Brain microvascular endothelial cell (primary cell): ENCODE measurements around the gene MED9.

Source experiments
- DNase-seq: peaks from one replicate; pipeline ENCODE4 v3.0.0-alpha.2; 2020
- H3K27ac ChIP-seq: fragments of 250-450 bp; sonication (Bioruptor Pico); 2 replicates; pipeline ENCODE4 v1.5.1; 2020; ENCODE audit warnings: mild to moderate bottlenecking, moderate library complexity
- H3K27me3 ChIP-seq: fragments of 250-450 bp; sonication (Bioruptor Pico); replicated peaks from 2 replicates; pipeline ENCODE4 v1.5.1; 2020; ENCODE audit warnings: mild to moderate bottlenecking
- H3K36me3 ChIP-seq: fragments of 250-450 bp; sonication (Bioruptor Pico); replicated peaks from 2 replicates; pipeline ENCODE4 v1.5.1; 2020; ENCODE audit warnings: mild to moderate bottlenecking
- H3K4me3 ChIP-seq: 2 replicates; pipeline ENCODE4 v1.5.1; 2011; ENCODE audit warnings: low read depth, mild to moderate bottlenecking, control low read depth, low read length, moderate library complexity
- CTCF ChIP-seq: IDR thresholded peaks from 2 replicates; pipeline ENCODE4 v1.5.1; 2011; ENCODE audit warnings: low read depth, mild to moderate bottlenecking, moderate library complexity, low read length, control low read depth, inconsistent platforms; ENCODE audit errors: missing control alignments
- in situ Hi-C: cut with HindIII; loops from 2 replicates; pipeline ENCODE4 v1.10.0; 2017; ENCODE audit warnings: low sequenced_read_pairs, low pct_ligation_motif_present

The MED9 gene

GRCh38 chr17:17526369-17526768 is 49.6 kb downstream of the MED9 start:
- Histone ChIP-seq H3K4me3 (no peak overlapping the region), H3K36me3 (no peaks in the 10 kb centered on the region), H3K27ac (no peak overlapping the region), H3K27me3 (no peaks in the 10 kb centered on the region)
- in situ Hi-C loops = no loop called here
- TF ChIP-seq CTCF = no peak
- no peak for DNase-seq

- H3K27me3 ChIP-seq = no peaks in the 10 kb centered on the region
- no peaks in the 10 kb centered on the region for H3K36me3 ChIP-seq
- no peak overlapping the region for H3K4me3 ChIP-seq
- H3K27ac ChIP-seq = no peak overlapping the region
- no peak for TF ChIP-seq CTCF
- no peak for DNase-seq
- in situ Hi-C loops = no loop called here
Observed at GRCh38 chr17:17527534-17527933, 50.7 kb downstream of the MED9 start.

- H3K36me3 ChIP-seq = no peaks in the 10 kb centered on the region
- H3K27ac ChIP-seq = no peak overlapping the region
- H3K27me3 ChIP-seq = no peaks in the 10 kb centered on the region
- TF ChIP-seq CTCF = no peak
- DNase-seq = no peak
- no peak overlapping the region for H3K4me3 ChIP-seq
- in situ Hi-C loops = no loop called here
Observed at GRCh38 chr17:17527956-17528500, 51.2 kb downstream of the MED9 start.

DNA sequence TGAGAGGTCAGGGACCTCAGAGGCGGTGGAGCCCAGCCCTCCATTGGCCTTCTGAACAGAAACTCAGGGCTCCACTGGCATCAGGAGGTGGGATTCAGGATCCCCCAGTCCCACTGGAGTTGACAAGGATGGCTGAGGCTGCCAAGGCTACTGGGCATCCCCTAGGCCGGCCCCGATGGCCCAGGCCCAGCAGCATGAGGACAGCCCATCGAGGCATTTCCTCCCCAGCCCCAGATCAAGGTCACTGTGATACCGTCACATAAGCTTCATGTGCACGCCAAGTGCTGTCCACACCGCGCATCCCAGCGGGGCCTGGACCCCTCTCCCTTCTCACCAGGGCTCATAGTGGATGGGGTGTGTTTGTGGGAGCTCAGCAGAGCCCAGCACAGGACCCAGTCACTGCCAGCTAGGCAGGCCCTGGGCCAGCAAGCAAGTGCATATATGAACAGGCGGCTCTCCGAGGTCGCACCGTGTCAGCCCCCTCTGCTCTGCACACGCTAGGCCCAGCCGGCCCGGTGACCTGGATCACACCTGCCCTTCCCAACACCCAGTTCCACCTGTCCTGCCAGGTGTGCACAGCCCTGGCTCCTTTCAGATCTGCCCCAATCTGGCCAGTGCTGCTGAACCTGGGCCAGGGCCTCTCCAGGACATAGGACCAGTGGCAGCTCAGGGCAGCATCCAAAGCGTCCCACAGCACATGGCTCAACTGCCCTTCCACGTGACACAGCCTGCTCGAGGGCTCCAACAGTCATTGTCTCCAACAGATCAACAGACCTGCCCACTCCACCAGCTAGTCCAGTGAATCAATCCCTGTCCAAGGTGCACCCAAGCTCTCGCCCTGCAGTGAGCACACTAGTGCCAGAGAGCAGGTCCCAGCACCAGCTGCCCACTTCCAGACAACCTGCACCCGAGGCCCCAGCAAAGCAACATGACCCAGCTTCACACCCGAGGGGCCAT is 52.2 kb downstream of the MED9 start:
- in situ Hi-C loops = no loop called here
- no peak for TF ChIP-seq CTCF
- DNase-seq = no peak
- Histone ChIP-seq H3K27ac (no peak overlapping the region), H3K36me3 (no peaks in the 10 kb centered on the region), H3K4me3 (no peak overlapping the region), H3K27me3 (no peaks in the 10 kb centered on the region)

GRCh38 chr17:17531156-17531555 is 54.4 kb downstream of the MED9 start:
- H3K36me3 ChIP-seq = no peaks in the 10 kb centered on the region
- no peak overlapping the region for H3K27ac ChIP-seq
- no peak for DNase-seq
- H3K27me3 ChIP-seq = no peaks in the 10 kb centered on the region
- in situ Hi-C loops = no loop called here
- TF ChIP-seq CTCF = no peak
- H3K4me3 ChIP-seq = no peak overlapping the region
